HEK293 (cell line): ENCODE results near the gene FOXN3.

Experiments
- CTCF ChIA-PET: fragments of 350-600 bp; formaldehyde crosslinking; extraction: SDS; loops from one replicate; lab custom pipeline; 2021; ENCODE audit warnings: antibody characterized with exemption; lab: Yijun Ruan, JAX
- POLR2A ChIA-PET: fragments of 300-600 bp; formaldehyde crosslinking; extraction: SDS; loops from one replicate; lab custom pipeline; 2020; ENCODE audit warnings: antibody characterized with exemption, inconsistent platforms; lab: Yijun Ruan, JAX
- H3K27ac ChIP-seq: fragments of 200-500 bp; sonication (Bioruptor generic); 2 replicates; pipeline ENCODE4 v1.5.1; 2014; ENCODE audit warnings: low read depth, low read length, control low read depth, inconsistent platforms; ENCODE audit errors: extremely low read depth
- H3K36me3 ChIP-seq, 2 experiments: fragments of 200-500 bp in 1 of 2; sonication (Bioruptor generic) in 1 of 2; 1 replicate in 1 of 2; 2 replicates in 1 of 2; pipeline ENCODE4 v1.5.1; 2014 to 2017; ENCODE audit warnings: inconsistent platforms in 2 of 2, low read length in 2 of 2; ENCODE audit not compliant: control insufficient read depth in 2 of 2, insufficient read depth in 1 of 2
- H3K4me1 ChIP-seq: fragments of 200-500 bp; sonication (Bioruptor generic); 2 replicates; pipeline ENCODE4 v1.5.1; 2014; ENCODE audit warnings: mild to moderate bottlenecking, low read length, inconsistent platforms; ENCODE audit not compliant: control insufficient read depth, insufficient read depth
- H3K4me3 ChIP-seq: 2 replicates; pipeline ENCODE4 v1.5.1; 2011; ENCODE audit warnings: low read depth, mild to moderate bottlenecking, control low read depth, low read length, moderate library complexity
- H3K9me3 ChIP-seq: fragments of 200-500 bp; sonication (Bioruptor generic); 2 replicates; pipeline ENCODE4 v1.5.1; 2014; ENCODE audit warnings: low read depth, low read length, inconsistent platforms; ENCODE audit not compliant: control insufficient read depth, insufficient read depth
- GFI1B ChIP-seq: fragments of 450-650 bp; formaldehyde crosslinking; IDR thresholded peaks from 2 replicates; pipeline ENCODE4 v1.5.1; 2016; ENCODE audit warnings: missing biosample characterization, missing genetic modification characterization
- GLI2 ChIP-seq: fragments of 450-650 bp; formaldehyde crosslinking; IDR thresholded peaks from 2 replicates; pipeline ENCODE4; 2017; ENCODE audit warnings: missing biosample characterization, missing genetic modification characterization, low read depth, borderline replicate concordance
- GLIS1 ChIP-seq: fragments of 450-650 bp; formaldehyde crosslinking; IDR thresholded peaks from 2 replicates; pipeline ENCODE4 v1.5.1; 2016; ENCODE audit warnings: missing biosample characterization, missing genetic modification characterization
- HOXD13 ChIP-seq: sonication (generic); formaldehyde crosslinking; IDR thresholded peaks from 2 replicates; pipeline ENCODE4 v1.8.0; 2022; ENCODE audit warnings: missing genetic modification reagents, borderline replicate concordance
- IKZF3 ChIP-seq: fragments of 450-650 bp; IDR thresholded peaks from 2 replicates; pipeline ENCODE4 v1.5.0; 2018; ENCODE audit warnings: missing biosample characterization, mild to moderate bottlenecking, missing genetic modification characterization, moderate library complexity
- INSM2 ChIP-seq: fragments of 450-650 bp; formaldehyde crosslinking; IDR thresholded peaks from 2 replicates; pipeline ENCODE4 v1.5.1; 2016; ENCODE audit warnings: missing biosample characterization, missing genetic modification characterization
- KLF9 ChIP-seq: fragments of 450-650 bp; formaldehyde crosslinking; IDR thresholded peaks from 2 replicates; pipeline ENCODE4 v1.5.1; 2016; ENCODE audit warnings: missing biosample characterization, missing genetic modification characterization, low read depth
- SCRT2 ChIP-seq: fragments of 450-650 bp; formaldehyde crosslinking; IDR thresholded peaks from 2 replicates; pipeline ENCODE4 v1.5.1; 2016; ENCODE audit warnings: missing biosample characterization, missing genetic modification characterization
- SETDB1 ChIP-seq: IDR thresholded peaks from one replicate; pipeline ENCODE4 v1.6.1; 2017; ENCODE audit warnings: mild to moderate bottlenecking, low read length, moderate library complexity, mixed read lengths; ENCODE audit not compliant: insufficient read length
- SP2 ChIP-seq: fragments of 450-650 bp; formaldehyde crosslinking; IDR thresholded peaks from 2 replicates; pipeline ENCODE4 v1.5.1; 2016; ENCODE audit warnings: missing biosample characterization, missing genetic modification characterization
- ZBTB21 ChIP-seq: fragments of 450-650 bp; formaldehyde crosslinking; IDR thresholded peaks from 2 replicates; pipeline ENCODE4 v1.5.1; 2017; ENCODE audit warnings: missing biosample characterization, missing genetic modification characterization
- ZBTB44 ChIP-seq: fragments of 450-650 bp; IDR thresholded peaks from 2 replicates; pipeline ENCODE4 v1.5.1; 2018; ENCODE audit warnings: missing biosample characterization, mild to moderate bottlenecking, missing genetic modification characterization
- ZNF114 ChIP-seq: fragments of 450-650 bp; formaldehyde crosslinking; IDR thresholded peaks from 2 replicates; pipeline ENCODE4 v1.5.0; 2017; ENCODE audit warnings: missing biosample characterization, missing genetic modification characterization
- ZNF133 ChIP-seq: fragments of 450-650 bp; formaldehyde crosslinking; IDR thresholded peaks from 2 replicates; pipeline ENCODE4 v1.5.1; 2016; ENCODE audit warnings: missing biosample characterization, missing genetic modification characterization
- ZNF155 ChIP-seq: fragments of 450-650 bp; formaldehyde crosslinking; IDR thresholded peaks from 2 replicates; pipeline ENCODE4 v1.5.1; 2016; ENCODE audit warnings: missing biosample characterization, missing genetic modification characterization
- ZNF184 ChIP-seq: fragments of 450-650 bp; IDR thresholded peaks from 2 replicates; pipeline ENCODE4 v1.5.1; 2018; ENCODE audit warnings: missing biosample characterization, mild to moderate bottlenecking, missing genetic modification characterization
- ZNF221 ChIP-seq: fragments of 450-650 bp; formaldehyde crosslinking; IDR thresholded peaks from 2 replicates; pipeline ENCODE4 v1.5.1; 2017; ENCODE audit warnings: missing biosample characterization, missing genetic modification characterization, borderline replicate concordance
- ZNF280C ChIP-seq: fragments of 450-650 bp; formaldehyde crosslinking; IDR thresholded peaks from 2 replicates; pipeline ENCODE4 v1.5.1; 2016; ENCODE audit warnings: missing biosample characterization, missing genetic modification characterization
- ZNF426 ChIP-seq: fragments of 450-650 bp; formaldehyde crosslinking; IDR thresholded peaks from 2 replicates; pipeline ENCODE4 v1.5.1; 2017; ENCODE audit warnings: missing biosample characterization, missing genetic modification characterization, mild to moderate bottlenecking, inconsistent platforms, moderate library complexity
- ZNF513 ChIP-seq: fragments of 450-650 bp; IDR thresholded peaks from 2 replicates; pipeline ENCODE4 v1.5.1; 2018; ENCODE audit warnings: missing biosample characterization, missing genetic modification characterization
- ZNF521 ChIP-seq: fragments of 450-650 bp; formaldehyde crosslinking; IDR thresholded peaks from 2 replicates; pipeline ENCODE4 v1.5.1; 2017; ENCODE audit warnings: missing biosample characterization, mild to moderate bottlenecking, missing genetic modification characterization
- ZNF658 ChIP-seq: fragments of 450-650 bp; formaldehyde crosslinking; IDR thresholded peaks from 2 replicates; pipeline ENCODE4; 2016; ENCODE audit warnings: missing biosample characterization, missing genetic modification characterization
- ZNF670 ChIP-seq: fragments of 450-650 bp; formaldehyde crosslinking; IDR thresholded peaks from 2 replicates; pipeline ENCODE4 v1.5.1; 2016; ENCODE audit warnings: missing biosample characterization, missing genetic modification characterization, low read depth
- ZNF677 ChIP-seq: fragments of 450-650 bp; IDR thresholded peaks from 2 replicates; pipeline ENCODE4 v1.5.0; 2018; ENCODE audit warnings: missing biosample characterization, mild to moderate bottlenecking, missing genetic modification characterization, moderate library complexity
- ZSCAN23 ChIP-seq: fragments of 450-650 bp; formaldehyde crosslinking; IDR thresholded peaks from 2 replicates; pipeline ENCODE4 v1.5.1; 2016; ENCODE audit warnings: missing biosample characterization, missing genetic modification characterization
- ZXDB ChIP-seq: fragments of 450-650 bp; formaldehyde crosslinking; IDR thresholded peaks from 2 replicates; pipeline ENCODE4 v1.5.1; 2016; ENCODE audit warnings: missing biosample characterization, missing genetic modification characterization
- TF ChIP-seq, protein P1 (sequence below): fragments of 450-650 bp; formaldehyde crosslinking; IDR thresholded peaks from 2 replicates; pipeline ENCODE4 v1.5.1; 2017; ENCODE audit warnings: missing biosample characterization, missing genetic modification characterization

FOXN3 gene

DNA sequence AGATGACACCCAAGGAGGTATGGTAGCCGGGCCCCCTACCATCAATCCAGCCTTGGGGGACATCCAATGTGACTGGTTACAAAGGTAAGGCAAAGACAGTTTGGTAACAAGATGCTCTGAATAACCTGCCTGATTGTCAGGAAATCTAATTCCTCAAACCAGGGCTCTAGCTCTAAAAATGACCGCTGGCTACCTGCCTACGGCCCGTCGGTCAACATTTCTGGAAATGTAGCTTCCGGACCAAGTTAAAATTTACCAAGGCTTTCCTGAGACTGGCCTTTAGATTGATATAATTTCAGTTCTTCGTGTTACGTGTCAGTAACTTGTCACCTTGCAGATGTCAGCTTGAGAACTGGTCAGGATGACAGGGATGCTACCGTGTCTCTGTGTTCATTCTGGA, 34.2 kb upstream of the FOXN3 start (continued):
- TF ChIP-seq, protein P1, sequence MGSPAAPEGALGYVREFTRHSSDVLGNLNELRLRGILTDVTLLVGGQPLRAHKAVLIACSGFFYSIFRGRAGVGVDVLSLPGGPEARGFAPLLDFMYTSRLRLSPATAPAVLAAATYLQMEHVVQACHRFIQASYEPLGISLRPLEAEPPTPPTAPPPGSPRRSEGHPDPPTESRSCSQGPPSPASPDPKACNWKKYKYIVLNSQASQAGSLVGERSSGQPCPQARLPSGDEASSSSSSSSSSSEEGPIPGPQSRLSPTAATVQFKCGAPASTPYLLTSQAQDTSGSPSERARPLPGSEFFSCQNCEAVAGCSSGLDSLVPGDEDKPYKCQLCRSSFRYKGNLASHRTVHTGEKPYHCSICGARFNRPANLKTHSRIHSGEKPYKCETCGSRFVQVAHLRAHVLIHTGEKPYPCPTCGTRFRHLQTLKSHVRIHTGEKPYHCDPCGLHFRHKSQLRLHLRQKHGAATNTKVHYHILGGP, result no peak
- no peak for TF ChIP-seq GFI1B (tag by site-specific recombination)
- TF ChIP-seq ZNF426 (tag by site-specific recombination), result no peak
- no peak for TF ChIP-seq ZNF133
- TF ChIP-seq SP2 (tag by site-specific recombination), result no peak

- Histone ChIP-seq H3K36me3 (no peaks in the 10 kb centered on the region), H3K4me1 (no peaks in the 10 kb centered on the region), H3K9me3 (no peaks in the 10 kb centered on the region), H3K27ac (no peak overlapping the region), H3K4me3 (no peak overlapping the region)
- ChIA-PET CTCF (no interaction called here), POLR2A (no interaction called here)
- no peak for TF ChIP-seq ZNF670 (tag by site-specific recombination)
- TF ChIP-seq ZNF221 (tag by site-specific recombination), result no peak
- TF ChIP-seq ZXDB, result no peak
- TF ChIP-seq ZNF184 (tag by site-specific recombination), result no peak
- no peak for TF ChIP-seq SCRT2 (tag by site-specific recombination)
- no peak for TF ChIP-seq KLF9 (tag by site-specific recombination)
- no peak for TF ChIP-seq ZNF155 (tag by site-specific recombination)
- no peak for TF ChIP-seq ZNF114 (tag by site-specific recombination)
- no peak for TF ChIP-seq GLI2 (tag by site-specific recombination)
- TF ChIP-seq ZNF658, result no peak
- TF ChIP-seq IKZF3, result no peak
- no peak for TF ChIP-seq ZNF677 (tag by site-specific recombination)
- no peak for TF ChIP-seq ZNF280C
- TF ChIP-seq SETDB1, result no peak
- no peak for TF ChIP-seq ZNF521
- no peak for TF ChIP-seq ZBTB21 (tag by site-specific recombination)
Observed at GRCh38 chr14:89447182-89447944, 30.3 kb upstream of the FOXN3 start.

DNA sequence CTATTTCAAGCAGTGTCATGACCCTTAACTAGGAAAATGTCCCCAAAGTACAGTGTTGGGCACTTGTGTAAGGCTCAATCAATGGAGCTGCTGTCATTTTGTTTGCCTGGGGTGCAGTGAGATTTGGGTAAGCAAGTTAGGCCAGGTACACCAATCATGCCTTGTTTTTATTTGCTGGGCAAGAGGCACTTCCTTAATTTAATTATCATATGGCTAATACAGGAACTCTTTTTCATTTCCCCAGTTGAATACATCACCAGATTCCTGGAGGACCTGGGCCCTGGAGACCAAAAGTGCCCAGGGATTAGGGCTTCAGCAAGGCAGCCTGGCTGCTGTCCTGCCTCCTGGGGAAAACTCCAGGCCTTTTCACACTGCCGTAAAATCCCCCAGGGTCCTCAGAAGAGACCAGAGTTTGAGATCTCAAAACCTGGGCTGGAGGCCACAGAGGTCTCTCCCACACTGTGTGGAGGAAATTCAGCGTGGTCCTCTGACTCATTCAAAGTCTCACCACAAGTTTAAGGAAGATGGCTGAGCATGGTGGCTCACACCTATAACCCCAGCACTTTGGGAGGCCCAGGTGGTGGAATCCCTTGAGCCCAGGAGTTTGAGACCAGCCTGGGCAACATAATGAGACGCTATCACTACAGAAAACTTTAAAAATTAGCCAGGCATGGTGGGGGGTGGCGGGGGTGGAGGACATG, 28.4 kb upstream of the FOXN3 start:
- POLR2A ChIA-PET, result no interaction called here
- Histone ChIP-seq H3K9me3 (no peaks in the 10 kb centered on the region), H3K4me1 (no peaks in the 10 kb centered on the region), H3K4me3 (no peak overlapping the region), H3K36me3 (no peaks in the 10 kb centered on the region), H3K27ac (no peak overlapping the region)
- CTCF ChIA-PET, result no interaction called here
- TF ChIP-seq HOXD13 (CRISPR knock-in tag) (no peak), GLIS1 (tag by site-specific recombination) (peak; percentile 25; the same call in 1 of the 2 replicates), ZSCAN23 (no peak), ZNF513 (tag by site-specific recombination) (no peak), INSM2 (tag by site-specific recombination) (no peak), ZBTB44 (tag by site-specific recombination) (no peak)
